GM19035 (cell line): ENCODE data around the gene NDN.

ENCODE experiments used
- ATAC-seq: cut with Tn5 transposase; IDR thresholded peaks from one replicate; pipeline ENCODE4 v1.9.1; 2021; ENCODE audit not compliant: unreplicated experiment

Gene NDN

DNA sequence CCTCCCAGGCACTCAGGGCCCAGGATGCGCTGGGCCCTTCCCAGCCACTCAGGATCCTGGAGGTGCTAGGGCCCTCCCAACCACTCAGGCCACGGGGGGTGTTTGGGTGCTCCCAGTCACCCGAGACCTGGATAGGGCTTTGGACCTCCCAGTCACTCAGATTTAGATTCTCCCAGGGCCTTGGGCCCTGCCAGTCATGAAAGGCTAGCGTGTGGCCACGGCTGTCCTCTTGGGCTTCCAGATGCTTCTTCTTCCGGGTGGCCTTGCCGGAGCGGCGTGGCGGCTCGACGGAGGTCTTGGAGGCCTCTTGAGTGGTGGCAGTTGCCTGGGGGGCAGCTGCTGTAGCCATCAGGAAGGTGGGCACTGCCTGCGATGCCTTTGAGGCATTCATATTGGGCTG, 42.3 kb downstream of the NDN start:
- no peak for ATAC-seq

DNA sequence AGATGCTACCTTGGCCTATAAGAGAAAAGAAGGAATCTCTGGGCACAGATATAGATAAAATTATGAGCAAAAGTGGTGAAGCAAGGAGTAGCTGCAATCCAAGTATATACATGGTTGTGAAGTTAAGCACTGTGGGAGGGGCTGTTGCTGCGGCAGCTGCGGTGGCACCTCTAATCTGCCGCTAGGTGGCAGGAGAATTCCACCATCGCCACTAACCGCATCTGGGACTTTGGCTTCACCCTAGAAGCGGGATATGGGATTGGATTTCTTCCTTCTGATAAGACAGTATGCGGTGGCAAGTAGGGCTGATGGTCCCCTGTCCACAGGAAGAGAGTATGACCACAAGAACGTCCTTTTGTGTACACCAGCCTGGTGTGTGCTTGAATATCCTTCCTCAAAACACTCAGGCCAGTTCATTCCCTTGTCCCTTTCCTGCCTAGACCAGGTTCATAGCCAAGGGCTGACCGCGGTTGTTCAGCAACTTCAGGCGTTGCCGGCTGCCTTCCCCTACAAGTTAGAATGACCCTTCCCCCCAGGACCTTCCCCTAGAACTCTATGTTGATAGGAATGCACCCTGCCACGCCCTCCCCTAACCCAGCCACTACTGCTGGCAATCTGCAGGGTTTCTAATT, 44.6 kb downstream of the NDN start:
- ATAC-seq, result no peak
